Ovary (tissue), 9 donors: ENCODE results near the gene CFAP141. TPM values are rescaled to one million over a fixed set of nuclear protein-coding genes. Genes with fewer than 3 reads are reported as not detected.

Source experiments
- DNase-seq, 5 donors: peaks; one replicate each; pipeline ENCODE4 v3.0.0-alpha.2; 2019 to 2020
- H3K27ac ChIP-seq, 2 donors: fragments of 200-600 bp; one replicate each; pipeline versions ENCODE4 v1.5.1 to v1.8.0; 2019 to 2022
- H3K27me3 ChIP-seq: fragments of 200-600 bp; one replicate; pipeline ENCODE4 v1.8.0; 2022
- H3K36me3 ChIP-seq: fragments of 200-600 bp; sonication (generic); one replicate; pipeline ENCODE4 v1.5.1; 2019
- H3K4me1 ChIP-seq: one replicate; pipeline ENCODE4 v1.8.1; 2013; ENCODE audit warnings: mild to moderate bottlenecking, moderate library complexity; ENCODE audit not compliant: insufficient read depth
- H3K4me3 ChIP-seq: fragments of 200-600 bp; sonication (generic); one replicate; pipeline ENCODE4 v1.5.1; 2017
- H3K9me3 ChIP-seq, 2 donors: fragments of 200-600 bp in 1 of 2; sonication (generic) in 1 of 2; one replicate each; pipeline versions ENCODE4 v1.5.1 to v1.8.1; 2013 to 2019; ENCODE audit warnings: mild to moderate bottlenecking in 1 of 2, moderate library complexity in 1 of 2
- CTCF ChIP-seq, 3 donors: fragments of 450-650 bp in 2 of 3; fragments of 200-600 bp in 1 of 3; IDR thresholded peaks; one replicate each; pipeline versions ENCODE4 v1.5.1 to v1.8.0; 2016 to 2022; ENCODE audit warnings: antibody characterized with exemption in 3 of 3, mild to moderate bottlenecking in 1 of 3
- EP300 ChIP-seq: sonication (generic); formaldehyde crosslinking; IDR thresholded peaks from one replicate; pipeline ENCODE4 v1.6.1; 2017; ENCODE audit warnings: antibody characterized with exemption
- POLR2A ChIP-seq: fragments of 450-650 bp; IDR thresholded peaks from one replicate; pipeline ENCODE4 v1.6.1; 2017; ENCODE audit warnings: antibody characterized with exemption, mild to moderate bottlenecking, moderate library complexity
- WGBS, 3 donors: extraction: QIAGEN DNeasy Blood & Tissue Kit in 1 of 3; methylation state at CpG; one replicate each; pipeline versions ENCODE4 v1.1.5 to v1.1.7; 2013 to 2017; 5-methylcytosine and 5-hydroxymethylcytosine counted together
- intact Hi-C, 4 donors: fragments of 100-400 bp; cut with DNase I; formaldehyde crosslinking; loops; one replicate each; pipeline versions ENCODE4 v1.11.0 to v1.15.1; 2022 to 2023
- polyA plus RNA-seq, 2 donors: library from polyadenylated mRNA; stranded (reverse); fragments of 200-250 nt in 1 of 2; fragments of 350-450 nt in 1 of 2; fragmentation: Illumina TruSeq in 1 of 2; extraction: RNeasy Lipid Tissue Mini Kit (QIAGEN cat#74804) in 1 of 2; gene quantifications; one replicate each; pipeline ENCODE4 v1.2.3, GENCODE V29; 2013 to 2014
- total RNA-seq, 7 donors: library from RNA; depleted of rRNA in 2 of 7; stranded (reverse); fragments of >200 nt in 2 of 7; fragmentation: NEBNext Ultra II Directional in 3 of 7; extraction: Animal tissue kit (Norgen Biotek cat#: 25700) in 3 of 7; gene quantifications; one replicate each; pipeline versions ENCODE4 v1.1.0 to v1.2.4, GENCODE V29; 2016 to 2023
- donor health status: DM: no; HTN: no; CAD: no; lungs with moderate emphysema.
- donor health status: DM: no; HTN: no; CAD: no.
- donor health status: Bipolar disorder and iron deficiency.
- donor health status: DM: yes; HTN: yes; CAD: no.
- donor health status: DM: no; HTN: no; CAD: no.
- donor health status: DM: yes; HTN: yes; CAD: no.

The CFAP141 gene
- total and polyA plus RNA-seq, 9 donors: 2.4 TPM; not detected in 8

GRCh38 chr1:154182344-154183045 is 23.6 kb downstream of the CFAP141 start:
- H3K4me3 ChIP-seq: peak overlapping the region; percentile 61
- H3K9me3 ChIP-seq: no peaks in the 10 kb centered on the region
- 0% methylated on average over 35 of the region's 35 CpGs for WGBS, 3 donors
- H3K27ac ChIP-seq: peak overlapping the region in 1 of 2 donors; percentile 87
- peaks cover 16% of the 10 kb centered on the region for H3K4me1 ChIP-seq
- TF ChIP-seq EP300 (no peak), POLR2A (no peak), CTCF (IDR thresholded peaks at IDR 0.05) (no peak)
- H3K27me3 ChIP-seq: no peaks in the 10 kb centered on the region
- intact Hi-C loops: no loop called here
- peak; percentile 46 to 73 (median 54) for DNase-seq
- no peaks in the 10 kb centered on the region for H3K36me3 ChIP-seq

GRCh38 chr1:154181944-154182343 is 24.2 kb downstream of the CFAP141 start:
- no peak for DNase-seq
- intact Hi-C loops: no loop called here
- Histone ChIP-seq H3K4me3 (peak overlapping the region; percentile 61), H3K9me3 (no peaks in the 10 kb centered on the region), H3K4me1 (peaks cover 16% of the 10 kb centered on the region), H3K27me3 (no peaks in the 10 kb centered on the region), H3K36me3 (no peaks in the 10 kb centered on the region), H3K27ac (no peak overlapping the region)
- TF ChIP-seq POLR2A: no peak
- no peak for TF ChIP-seq EP300
- no peak for TF ChIP-seq CTCF (IDR thresholded peaks at IDR 0.05)
- WGBS, 3 donors: 0 to 2% (median 2%) methylated on average over 6 of the region's 6 CpGs

- 79 to 88% (median 84%) methylated on average over 3 of the region's 3 CpGs for WGBS, 3 donors
- Histone ChIP-seq H3K27me3 (no peaks in the 10 kb centered on the region), H3K9me3 (no peaks in the 10 kb centered on the region), H3K4me1 (peaks cover 16% of the 10 kb centered on the region), H3K4me3 (no peak overlapping the region), H3K27ac (no peak overlapping the region), H3K36me3 (no peaks in the 10 kb centered on the region)
- intact Hi-C loops: no loop called here
- TF ChIP-seq EP300 (no peak), POLR2A (no peak), CTCF (IDR thresholded peaks at IDR 0.05) (no peak)
- DNase-seq: no peak
Measured at GRCh38 chr1:154179946-154180687, 26.0 kb downstream of the CFAP141 start.

- TF ChIP-seq EP300 (no peak), CTCF (IDR thresholded peaks at IDR 0.05) (no peak), POLR2A (no peak)
- intact Hi-C loops: no loop called here
- DNase-seq: no peak
- 43 to 57% (median 51%) methylated on average over 10 of the region's 10 CpGs for WGBS, 3 donors
- Histone ChIP-seq H3K4me1 (peaks cover 16% of the 10 kb centered on the region), H3K27ac (no peak overlapping the region), H3K4me3 (no peak overlapping the region), H3K36me3 (no peaks in the 10 kb centered on the region), H3K9me3 (no peaks in the 10 kb centered on the region), H3K27me3 (no peaks in the 10 kb centered on the region)
Measured at GRCh38 chr1:154178911-154179811, 27.0 kb downstream of the CFAP141 start.
